Measurements from ENCODE around the gene IL12RB1. TPM values are rescaled to one million over a fixed set of nuclear protein-coding genes. Genes with fewer than 3 reads are reported as not detected.

IL12RB1 gene
- total and polyA plus RNA-seq, 2 of the 8 experiments (the other 6 are each of a cell fraction or from before 2014, with no cell fraction given), result 0.03 TPM; not detected in 1

- TF ChIP-seq HDAC2 (IDR thresholded peaks at IDR 0.05; ENCODE audit: borderline replicate concordance in 1 of 2, low read depth in 2 of 2, low read length in 2 of 2) (no peak), EP300 (IDR thresholded peaks at IDR 0.05; ENCODE audit: borderline replicate concordance in 1 of 2, low read depth in 2 of 2, low read length in 2 of 2) (no peak), TBP (IDR thresholded peaks at IDR 0.05; ENCODE audit: low read depth, low read length) (no peak)
- TF ChIP-seq, protein P1, sequence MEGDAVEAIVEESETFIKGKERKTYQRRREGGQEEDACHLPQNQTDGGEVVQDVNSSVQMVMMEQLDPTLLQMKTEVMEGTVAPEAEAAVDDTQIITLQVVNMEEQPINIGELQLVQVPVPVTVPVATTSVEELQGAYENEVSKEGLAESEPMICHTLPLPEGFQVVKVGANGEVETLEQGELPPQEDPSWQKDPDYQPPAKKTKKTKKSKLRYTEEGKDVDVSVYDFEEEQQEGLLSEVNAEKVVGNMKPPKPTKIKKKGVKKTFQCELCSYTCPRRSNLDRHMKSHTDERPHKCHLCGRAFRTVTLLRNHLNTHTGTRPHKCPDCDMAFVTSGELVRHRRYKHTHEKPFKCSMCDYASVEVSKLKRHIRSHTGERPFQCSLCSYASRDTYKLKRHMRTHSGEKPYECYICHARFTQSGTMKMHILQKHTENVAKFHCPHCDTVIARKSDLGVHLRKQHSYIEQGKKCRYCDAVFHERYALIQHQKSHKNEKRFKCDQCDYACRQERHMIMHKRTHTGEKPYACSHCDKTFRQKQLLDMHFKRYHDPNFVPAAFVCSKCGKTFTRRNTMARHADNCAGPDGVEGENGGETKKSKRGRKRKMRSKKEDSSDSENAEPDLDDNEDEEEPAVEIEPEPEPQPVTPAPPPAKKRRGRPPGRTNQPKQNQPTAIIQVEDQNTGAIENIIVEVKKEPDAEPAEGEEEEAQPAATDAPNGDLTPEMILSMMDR (IDR thresholded peaks at IDR 0.05; ENCODE audit: control extremely low read depth in 1 of 3, insufficient read depth in 1 of 3, low read depth in 1 of 3, low read length in 3 of 3), result no peak
These were observed 66.3 kb downstream of the IL12RB1 start (continued) for GRCh38 chr19:18020212-18021085.
